ENCODE measurements around the gene OVOL1.
"Not testable (repeated sequence)": the region's sequence is repeated elsewhere in the genome, so short reads cannot be mapped to it uniquely, and the experiment has no call there.

The OVOL1 gene

GRCh38 chr11:65786786-65787636 lies at the start of gene OVOL1:
OVOL1 (plus strand) TSS chr11:65787063; CDS start chr11:65787374, 311 bp downstream.
- DNase-seq (ENCODE audit: low read depth) = no peak

GRCh38 chr11:65739022-65739421 lies 47.8 kb upstream of the OVOL1 start:
- DNase-seq (ENCODE audit: low read depth) = no peak

- no peak for DNase-seq (ENCODE audit: low read depth)
Measured at GRCh38 chr11:65741185-65741584, 45.7 kb upstream of the OVOL1 start.

- no peak for DNase-seq (ENCODE audit: low read depth)
Measured at GRCh38 chr11:65742353-65742752, 44.5 kb upstream of the OVOL1 start.

GRCh38 chr11:65743681-65744025 lies 43.2 kb upstream of the OVOL1 start:
- DNase-seq (ENCODE audit: low read depth) = no peak

GRCh38 chr11:65744026-65744698 lies 42.7 kb upstream of the OVOL1 start:
- no peak for DNase-seq (ENCODE audit: low read depth)

- no peak for DNase-seq (ENCODE audit: low read depth)
Measured at GRCh38 chr11:65744699-65745042, 42.2 kb upstream of the OVOL1 start.

- no peak for DNase-seq (ENCODE audit: low read depth)
Measured at GRCh38 chr11:65745049-65745448, 41.8 kb upstream of the OVOL1 start.

- not testable (repeated sequence) for DNase-seq (ENCODE audit: low read depth)
Measured at GRCh38 chr11:65762169-65762568, 24.7 kb upstream of the OVOL1 start.

GRCh38 chr11:65762816-65763215 lies 24.0 kb upstream of the OVOL1 start:
- DNase-seq (ENCODE audit: low read depth) = not testable (repeated sequence)

GRCh38 chr11:65764434-65764833 lies 22.4 kb upstream of the OVOL1 start:
- DNase-seq (ENCODE audit: low read depth) = no peak

GRCh38 chr11:65766535-65766934 lies 20.3 kb upstream of the OVOL1 start:
- DNase-seq (ENCODE audit: low read depth) = peak; percentile 43

GRCh38 chr11:65767406-65767805 lies 19.5 kb upstream of the OVOL1 start:
- DNase-seq (ENCODE audit: low read depth) = no peak

- DNase-seq (ENCODE audit: low read depth) = not testable (repeated sequence)
Measured at GRCh38 chr11:65767806-65768205, 19.1 kb upstream of the OVOL1 start.

- no peak for DNase-seq (ENCODE audit: low read depth)
Measured at GRCh38 chr11:65770951-65771567, 15.8 kb upstream of the OVOL1 start.

- no peak for DNase-seq (ENCODE audit: low read depth)
Measured at GRCh38 chr11:65771589-65772112, 15.2 kb upstream of the OVOL1 start.

GRCh38 chr11:65773784-65774411 lies 13.0 kb upstream of the OVOL1 start:
- DNase-seq (ENCODE audit: low read depth) = no peak

- no peak for DNase-seq (ENCODE audit: low read depth)
Measured at GRCh38 chr11:65774525-65775306, 12.1 kb upstream of the OVOL1 start.

- DNase-seq (ENCODE audit: low read depth) = no peak
Measured at GRCh38 chr11:65776196-65776595, 10.7 kb upstream of the OVOL1 start.

GRCh38 chr11:65776710-65777141 lies 10.1 kb upstream of the OVOL1 start:
- no peak for DNase-seq (ENCODE audit: low read depth)

- DNase-seq (ENCODE audit: low read depth) = no peak
Measured at GRCh38 chr11:65777241-65777640, 9.6 kb upstream of the OVOL1 start.

Data from stromal cell of bone marrow (primary cell).